ENCODE measurements around the gene IGSF21. TPM values are rescaled to one million over a fixed set of nuclear protein-coding genes. Genes with fewer than 3 reads are reported as not detected.
A peak's percentile ranks its signal among the peaks of the same experiment; 100 is the strongest.

IGSF21 gene
- total RNA-seq, 1 experiment from 2014 or later: 30.5 TPM

DNA sequence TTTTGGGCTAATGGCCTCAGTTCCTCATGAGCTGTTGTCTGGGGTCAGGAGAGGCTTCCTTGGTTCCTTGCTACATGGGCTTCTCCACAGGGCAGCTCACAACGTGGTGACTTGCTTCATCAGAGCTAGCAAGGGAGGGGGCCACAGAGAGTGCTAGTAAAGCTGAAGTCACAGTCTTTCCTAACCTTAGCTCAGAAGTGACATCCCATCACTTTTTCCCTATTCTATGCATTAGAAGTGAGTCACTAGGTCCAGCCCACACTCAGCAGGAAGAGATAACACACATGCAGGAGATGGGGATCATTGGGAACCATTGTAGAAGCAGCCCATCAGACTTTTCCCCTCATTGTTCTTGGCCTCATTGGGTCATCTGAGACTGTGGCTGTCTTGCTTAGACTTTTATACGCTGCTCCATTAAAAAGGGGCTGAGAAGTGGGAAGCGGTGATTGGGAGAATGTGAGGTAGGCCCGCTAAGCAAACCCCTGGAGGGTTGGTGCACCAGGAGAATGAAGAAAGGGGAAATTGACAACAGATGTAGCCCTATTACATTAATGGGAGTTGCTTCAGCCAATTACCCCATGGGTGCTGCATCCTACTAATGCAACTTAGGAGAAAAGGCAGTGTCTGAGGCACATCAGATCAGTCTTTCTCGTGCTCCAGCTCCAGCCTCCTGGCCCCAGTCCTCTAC is 22.1 kb upstream of the IGSF21 start:
- ATAC-seq (no peak), DNase-seq (ENCODE audit: low spot score) (no peak)
- peaks cover 12% of the 10 kb centered on the region for H3K4me1 Mint-ChIP-seq
- H3K27me3 Mint-ChIP-seq (ENCODE audit: low read depth): peaks cover 26% of the 10 kb centered on the region
- no peak overlapping the region for H3K27ac Mint-ChIP-seq
- H3K36me3 Mint-ChIP-seq: no peaks in the 10 kb centered on the region
- no peak for TF ChIP-seq GABPB1 (CRISPR knock-in tag; IDR thresholded peaks at IDR 0.05)
- TF ChIP-seq, protein P1, sequence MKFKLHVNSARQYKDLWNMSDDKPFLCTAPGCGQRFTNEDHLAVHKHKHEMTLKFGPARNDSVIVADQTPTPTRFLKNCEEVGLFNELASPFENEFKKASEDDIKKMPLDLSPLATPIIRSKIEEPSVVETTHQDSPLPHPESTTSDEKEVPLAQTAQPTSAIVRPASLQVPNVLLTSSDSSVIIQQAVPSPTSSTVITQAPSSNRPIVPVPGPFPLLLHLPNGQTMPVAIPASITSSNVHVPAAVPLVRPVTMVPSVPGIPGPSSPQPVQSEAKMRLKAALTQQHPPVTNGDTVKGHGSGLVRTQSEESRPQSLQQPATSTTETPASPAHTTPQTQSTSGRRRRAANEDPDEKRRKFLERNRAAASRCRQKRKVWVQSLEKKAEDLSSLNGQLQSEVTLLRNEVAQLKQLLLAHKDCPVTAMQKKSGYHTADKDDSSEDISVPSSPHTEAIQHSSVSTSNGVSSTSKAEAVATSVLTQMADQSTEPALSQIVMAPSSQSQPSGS (CRISPR knock-in tag; IDR thresholded peaks at IDR 0.05; ENCODE audit: borderline replicate concordance, low read depth): no peak
- no peak for TF ChIP-seq ZNF396 (CRISPR knock-in tag; IDR thresholded peaks at IDR 0.05; ENCODE audit: borderline replicate concordance)
- TF ChIP-seq EMX1 (CRISPR knock-in tag; IDR thresholded peaks at IDR 0.05): no peak
- TF ChIP-seq FOXP1 (CRISPR knock-in tag; IDR thresholded peaks at IDR 0.05; ENCODE audit: borderline replicate concordance): no peak
- TF ChIP-seq, protein P2, sequence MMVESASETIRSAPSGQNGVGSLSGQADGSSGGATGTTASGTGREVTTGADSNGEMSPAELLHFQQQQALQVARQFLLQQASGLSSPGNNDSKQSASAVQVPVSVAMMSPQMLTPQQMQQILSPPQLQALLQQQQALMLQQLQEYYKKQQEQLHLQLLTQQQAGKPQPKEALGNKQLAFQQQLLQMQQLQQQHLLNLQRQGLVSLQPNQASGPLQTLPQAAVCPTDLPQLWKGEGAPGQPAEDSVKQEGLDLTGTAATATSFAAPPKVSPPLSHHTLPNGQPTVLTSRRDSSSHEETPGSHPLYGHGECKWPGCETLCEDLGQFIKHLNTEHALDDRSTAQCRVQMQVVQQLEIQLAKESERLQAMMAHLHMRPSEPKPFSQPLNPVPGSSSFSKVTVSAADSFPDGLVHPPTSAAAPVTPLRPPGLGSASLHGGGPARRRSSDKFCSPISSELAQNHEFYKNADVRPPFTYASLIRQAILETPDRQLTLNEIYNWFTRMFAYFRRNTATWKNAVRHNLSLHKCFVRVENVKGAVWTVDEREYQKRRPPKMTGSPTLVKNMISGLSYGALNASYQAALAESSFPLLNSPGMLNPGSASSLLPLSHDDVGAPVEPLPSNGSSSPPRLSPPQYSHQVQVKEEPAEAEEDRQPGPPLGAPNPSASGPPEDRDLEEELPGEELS (CRISPR knock-in tag; IDR thresholded peaks at IDR 0.05): no peak
- no peak for TF ChIP-seq RORB (CRISPR knock-in tag; IDR thresholded peaks at IDR 0.05)
- TF ChIP-seq ZBTB43 (CRISPR knock-in tag; IDR thresholded peaks at IDR 0.05): no peak
- no peak for TF ChIP-seq ETV6 (CRISPR knock-in tag; IDR thresholded peaks at IDR 0.05)
- POLR2A ChIA-PET: no interaction called here
- H3K9me3 Mint-ChIP-seq: no peaks in the 10 kb centered on the region
- CTCF ChIA-PET: interaction anchor here (1.0 to 1.8 kb wide), 2 partner anchors 24 to 44 kb away, joined by 3 to 5 read pairs; no protein-coding TSS in a partner anchor
- H3K4me3 Mint-ChIP-seq: no peak overlapping the region

DNA sequence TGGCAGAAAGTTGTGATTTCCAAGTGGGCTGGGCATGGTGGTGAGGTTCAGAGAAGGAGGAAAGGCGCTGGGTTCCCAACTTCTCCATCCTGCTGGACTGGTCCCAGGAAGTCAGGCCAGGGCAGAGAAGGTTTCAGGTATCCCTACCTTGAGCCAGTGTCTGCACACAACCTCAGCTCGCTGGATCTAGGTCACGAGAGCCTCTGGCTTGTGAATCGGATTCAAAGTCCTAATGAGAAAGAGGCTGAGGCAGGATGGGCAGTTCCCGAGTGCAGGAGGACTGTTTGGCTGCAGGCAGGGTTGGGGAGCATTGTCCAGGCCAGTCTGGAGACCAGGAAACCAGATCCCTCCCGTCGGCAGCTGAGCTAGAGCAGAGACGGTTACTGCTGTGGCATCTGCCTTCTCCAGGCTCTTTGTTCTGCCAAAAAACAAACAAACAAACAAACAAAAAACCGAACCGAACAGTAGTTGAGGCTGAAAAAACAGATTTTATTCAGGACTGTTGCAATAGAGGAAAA is 19.5 kb upstream of the IGSF21 start:
- Mint-ChIP-seq H3K36me3 (no peaks in the 10 kb centered on the region), H3K4me3 (no peak overlapping the region), H3K4me1 (peaks cover 36% of the 10 kb centered on the region), H3K27me3 (ENCODE audit: low read depth) (peaks cover 42% of the 10 kb centered on the region), H3K27ac (no peak overlapping the region), H3K9me3 (no peaks in the 10 kb centered on the region)
- DNase-seq (ENCODE audit: low spot score) (no peak), ATAC-seq (no peak; the same call in 1 of the 2 replicates)
- TF ChIP-seq ZNF121 (CRISPR knock-in tag; IDR thresholded peaks at IDR 0.05): peak; percentile 53; the same call in 1 of the 2 replicates
- TF ChIP-seq, protein P3, sequence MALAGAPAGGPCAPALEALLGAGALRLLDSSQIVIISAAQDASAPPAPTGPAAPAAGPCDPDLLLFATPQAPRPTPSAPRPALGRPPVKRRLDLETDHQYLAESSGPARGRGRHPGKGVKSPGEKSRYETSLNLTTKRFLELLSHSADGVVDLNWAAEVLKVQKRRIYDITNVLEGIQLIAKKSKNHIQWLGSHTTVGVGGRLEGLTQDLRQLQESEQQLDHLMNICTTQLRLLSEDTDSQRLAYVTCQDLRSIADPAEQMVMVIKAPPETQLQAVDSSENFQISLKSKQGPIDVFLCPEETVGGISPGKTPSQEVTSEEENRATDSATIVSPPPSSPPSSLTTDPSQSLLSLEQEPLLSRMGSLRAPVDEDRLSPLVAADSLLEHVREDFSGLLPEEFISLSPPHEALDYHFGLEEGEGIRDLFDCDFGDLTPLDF (CRISPR knock-in tag; IDR thresholded peaks at IDR 0.05): no peak
- POLR2A ChIA-PET: no interaction called here
- CTCF ChIA-PET: interaction anchor here (1.4 kb wide), 1 partner anchor 12 kb away, joined by 5 read pairs; no protein-coding TSS in a partner anchor

DNA sequence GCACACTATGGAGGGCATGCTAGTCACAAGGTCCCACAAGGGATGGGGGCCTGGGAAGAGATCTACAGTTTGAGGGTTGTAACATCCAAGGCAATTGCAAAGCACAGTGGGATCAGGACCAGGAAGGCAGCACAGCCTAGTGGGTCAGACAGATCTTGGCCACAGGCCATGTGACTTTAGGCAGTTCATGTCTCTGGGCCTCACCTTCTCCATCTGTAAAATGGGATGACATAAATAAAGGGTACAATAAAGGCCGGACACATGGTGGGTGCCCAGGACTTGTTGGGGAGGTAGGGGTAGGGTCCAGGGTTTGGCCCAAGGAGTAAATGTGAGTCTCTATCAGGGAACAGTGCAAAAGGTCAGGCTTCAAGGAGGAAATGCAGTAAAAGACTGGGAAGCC is 18.1 kb upstream of the IGSF21 start:
- peaks cover 9% of the 10 kb centered on the region for H3K36me3 Mint-ChIP-seq
- peaks cover 47% of the 10 kb centered on the region for H3K4me1 Mint-ChIP-seq
- POLR2A ChIA-PET: no interaction called here
- DNase-seq (ENCODE audit: low spot score): no peak
- H3K27me3 Mint-ChIP-seq (ENCODE audit: low read depth): peaks cover 51% of the 10 kb centered on the region
- H3K4me3 Mint-ChIP-seq: no peak overlapping the region
- ATAC-seq: no peak
- CTCF ChIA-PET: interaction anchor here (1.5 kb wide), 1 partner anchor 145 kb away, joined by 3 read pairs; no protein-coding TSS in a partner anchor
- H3K9me3 Mint-ChIP-seq: peaks cover 12% of the 10 kb centered on the region
- no peak overlapping the region for H3K27ac Mint-ChIP-seq
- TF ChIP-seq ZSCAN18 (CRISPR knock-in tag; IDR thresholded peaks at IDR 0.05): no peak
- no peak for TF ChIP-seq ZNF423 (CRISPR knock-in tag; IDR thresholded peaks at IDR 0.05)
- no peak for TF ChIP-seq IRF2 (CRISPR knock-in tag; IDR thresholded peaks at IDR 0.05; ENCODE audit: borderline replicate concordance, low read depth)
- no peak for TF ChIP-seq ESRRA (CRISPR knock-in tag; IDR thresholded peaks at IDR 0.05; ENCODE audit: borderline replicate concordance)
- no peak for TF ChIP-seq E2F4 (CRISPR knock-in tag; IDR thresholded peaks at IDR 0.05; ENCODE audit: borderline replicate concordance, low read depth)
- TF ChIP-seq, protein P4, sequence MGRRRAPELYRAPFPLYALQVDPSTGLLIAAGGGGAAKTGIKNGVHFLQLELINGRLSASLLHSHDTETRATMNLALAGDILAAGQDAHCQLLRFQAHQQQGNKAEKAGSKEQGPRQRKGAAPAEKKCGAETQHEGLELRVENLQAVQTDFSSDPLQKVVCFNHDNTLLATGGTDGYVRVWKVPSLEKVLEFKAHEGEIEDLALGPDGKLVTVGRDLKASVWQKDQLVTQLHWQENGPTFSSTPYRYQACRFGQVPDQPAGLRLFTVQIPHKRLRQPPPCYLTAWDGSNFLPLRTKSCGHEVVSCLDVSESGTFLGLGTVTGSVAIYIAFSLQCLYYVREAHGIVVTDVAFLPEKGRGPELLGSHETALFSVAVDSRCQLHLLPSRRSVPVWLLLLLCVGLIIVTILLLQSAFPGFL (CRISPR knock-in tag; IDR thresholded peaks at IDR 0.05; ENCODE audit: borderline replicate concordance): no peak
- TF ChIP-seq FOXP1 (CRISPR knock-in tag; IDR thresholded peaks at IDR 0.05; ENCODE audit: borderline replicate concordance): no peak
- TF ChIP-seq ZBTB21 (CRISPR knock-in tag; IDR thresholded peaks at IDR 0.05; ENCODE audit: borderline replicate concordance): no peak
- no peak for TF ChIP-seq CTCF (IDR thresholded peaks at IDR 0.05)

Measured in WTC11 (cell line).